HG03139 (cell line): ENCODE data around the gene CHD1.
A peak's percentile ranks its signal among the peaks of the same experiment; 100 is the strongest.

ENCODE experiments used
- ATAC-seq: cut with Tn5 transposase; IDR thresholded peaks from one replicate; pipeline ENCODE4 v1.9.1; 2021; ENCODE audit not compliant: unreplicated experiment

The CHD1 gene

GRCh38 chr5:98905857-98906688 is 22.7 kb downstream of the CHD1 start:
- no peak for ATAC-seq

- ATAC-seq: no peak
Observed at GRCh38 chr5:98904780-98905179, 24.0 kb downstream of the CHD1 start.

- ATAC-seq: no peak
Observed at GRCh38 chr5:98902733-98903132, 26.1 kb downstream of the CHD1 start.

GRCh38 chr5:98899456-98899855 is 29.4 kb downstream of the CHD1 start:
- ATAC-seq: no peak

- ATAC-seq: no peak
Observed at GRCh38 chr5:98898743-98899142, 30.1 kb downstream of the CHD1 start.

GRCh38 chr5:98891591-98891990 is 37.2 kb downstream of the CHD1 start:
- no peak for ATAC-seq

- no peak for ATAC-seq
Observed at GRCh38 chr5:98880598-98880997, 48.2 kb downstream of the CHD1 start.

- ATAC-seq: no peak
Observed at GRCh38 chr5:98880151-98880550, 48.7 kb downstream of the CHD1 start.

- ATAC-seq: no peak
Observed at GRCh38 chr5:98877600-98877999, 51.2 kb downstream of the CHD1 start.

GRCh38 chr5:98872674-98873073 is 56.1 kb downstream of the CHD1 start:
- no peak for ATAC-seq

GRCh38 chr5:98865690-98866089 is 63.1 kb downstream of the CHD1 start:
- ATAC-seq: no peak

- ATAC-seq: no peak
Observed at GRCh38 chr5:98847054-98847453, 81.8 kb downstream of the CHD1 start.

GRCh38 chr5:98846520-98846919 is 82.3 kb downstream of the CHD1 start:
- ATAC-seq: no peak

- ATAC-seq: no peak
Observed at GRCh38 chr5:98845878-98846277, 82.9 kb downstream of the CHD1 start.

GRCh38 chr5:98844865-98845264 is 83.9 kb downstream of the CHD1 start:
- no peak for ATAC-seq

GRCh38 chr5:98843481-98843880 is 85.3 kb downstream of the CHD1 start:
- ATAC-seq: no peak

- no peak for ATAC-seq
Observed at GRCh38 chr5:98840946-98841345, 87.9 kb downstream of the CHD1 start.

GRCh38 chr5:98839469-98840383 is 89.1 kb downstream of the CHD1 start:
- peak; percentile 59 for ATAC-seq

- ATAC-seq: no peak
Observed at GRCh38 chr5:98836175-98836574, 92.6 kb downstream of the CHD1 start.

- ATAC-seq: no peak
Observed at GRCh38 chr5:98827588-98828284, 101.1 kb downstream of the CHD1 start.

GRCh38 chr5:98827161-98827560 is 101.6 kb downstream of the CHD1 start:
- ATAC-seq: peak; percentile 44
